ENCODE results near the gene CELF5. TPM values are rescaled to one million over a fixed set of nuclear protein-coding genes. Genes with fewer than 3 reads are reported as not detected.

The CELF5 gene
- total RNA-seq, 1 experiment from 2014 or later = 2.5 TPM

DNA sequence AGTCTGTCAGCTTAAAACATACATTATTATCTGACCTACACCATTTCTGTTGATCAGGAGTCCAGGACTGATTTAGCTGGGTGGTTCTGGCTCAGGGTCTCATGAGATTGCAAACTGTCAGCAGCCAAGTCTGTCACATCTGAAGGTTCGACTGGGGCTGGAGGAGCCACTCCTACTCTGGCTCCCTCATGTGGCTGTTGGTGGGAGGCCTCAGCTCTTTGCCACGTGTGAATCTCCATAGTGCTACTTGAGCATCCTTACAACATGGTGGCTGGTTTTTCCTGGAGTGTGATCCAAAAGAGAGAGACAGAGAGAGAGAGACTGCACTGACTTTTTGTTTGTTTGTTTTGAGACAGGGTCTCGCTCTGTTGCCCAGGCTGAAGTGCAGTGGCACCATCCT lies 78.3 kb downstream of the CELF5 start:
- intact Hi-C loops (cut with micrococcal nuclease) = no loop called here
- ChIA-PET RAD21 (ENCODE audit: low non-redundant PET in 1 of 2, low total read pairs in 2 of 2, uncharacterized antibody in 2 of 2, unreplicated experiment in 2 of 2) (no interaction called here), POLR2A (no interaction called here), CTCF (interaction anchor here (1.3 kb wide), 1 partner anchor 182 kb away, joined by 4 read pairs; no protein-coding TSS in a partner anchor)
- Histone ChIP-seq H3K27ac (ENCODE audit: low read depth, low read length) (no peak overlapping the region), H2AFZ (ENCODE audit: low read depth, low read length, poor library complexity, severe bottlenecking) (no peak overlapping the region), H3K9me3 (ENCODE audit: control insufficient read depth in 1 of 2, insufficient read depth in 1 of 2, low read depth in 1 of 2, low read length in 2 of 2) (peaks cover 0 to 7% of the 10 kb centered on the region in 2 experiments; a peak in 1 of 4 replicates), H3K79me2 (ENCODE audit: insufficient read depth, low read length) (no peaks in the 10 kb centered on the region), H3K36me3 (ENCODE audit: control insufficient read depth in 1 of 2, insufficient read depth in 2 of 2, low read length in 2 of 2) (no peaks in the 10 kb centered on the region), H3K4me3 (replicated peaks in 1 of 2; ENCODE audit: low read depth in 1 of 2, low read length in 2 of 2) (no peak overlapping the region), H3K27me3 (ENCODE audit: insufficient read depth, low read length) (no peaks in the 10 kb centered on the region), H3K4me2 (ENCODE audit: low read length) (no peak overlapping the region), H3K9me2 (ENCODE audit: insufficient read depth) (no peaks in the 10 kb centered on the region), H3K9ac (ENCODE audit: low read length) (no peak overlapping the region), H3K4me1 (ENCODE audit: control insufficient read depth in 1 of 2, insufficient read depth in 2 of 2, low read length in 2 of 2) (peaks cover 0 to 3% of the 10 kb centered on the region in 2 experiments; a peak in 1 of 4 replicates), H4K20me1 (ENCODE audit: insufficient read depth) (no peaks in the 10 kb centered on the region)
- ATAC-seq (no peak), DNase-seq (ENCODE audit: low read depth, low spot score) (peak; percentile 35)
- BruUV-seq (replicated peaks) = no TSS peak
- TF ChIP-seq MAX (IDR thresholded peaks at IDR 0.05) (peak; percentile 31; the same call in 1 of the 2 replicates), SRF (IDR thresholded peaks at IDR 0.05; ENCODE audit: low read depth) (no peak), CBX3 (IDR thresholded peaks at IDR 0.05; ENCODE audit: low read depth) (peak; percentile 90), YY1 (IDR thresholded peaks at IDR 0.05; ENCODE audit: extremely low read depth, insufficient replicate concordance, low read depth, low read length) (peak; percentile 78), RAD21 (IDR thresholded peaks at IDR 0.05; ENCODE audit: low read depth) (peak; percentile 30; the same call in 1 of the 2 replicates), EZH2phosphoT487 (IDR thresholded peaks at IDR 0.05; ENCODE audit: borderline replicate concordance) (no peak), JUND (IDR thresholded peaks at IDR 0.05) (no peak), ZFX (IDR thresholded peaks at IDR 0.05) (no peak)
- TF ChIP-seq, protein P1, sequence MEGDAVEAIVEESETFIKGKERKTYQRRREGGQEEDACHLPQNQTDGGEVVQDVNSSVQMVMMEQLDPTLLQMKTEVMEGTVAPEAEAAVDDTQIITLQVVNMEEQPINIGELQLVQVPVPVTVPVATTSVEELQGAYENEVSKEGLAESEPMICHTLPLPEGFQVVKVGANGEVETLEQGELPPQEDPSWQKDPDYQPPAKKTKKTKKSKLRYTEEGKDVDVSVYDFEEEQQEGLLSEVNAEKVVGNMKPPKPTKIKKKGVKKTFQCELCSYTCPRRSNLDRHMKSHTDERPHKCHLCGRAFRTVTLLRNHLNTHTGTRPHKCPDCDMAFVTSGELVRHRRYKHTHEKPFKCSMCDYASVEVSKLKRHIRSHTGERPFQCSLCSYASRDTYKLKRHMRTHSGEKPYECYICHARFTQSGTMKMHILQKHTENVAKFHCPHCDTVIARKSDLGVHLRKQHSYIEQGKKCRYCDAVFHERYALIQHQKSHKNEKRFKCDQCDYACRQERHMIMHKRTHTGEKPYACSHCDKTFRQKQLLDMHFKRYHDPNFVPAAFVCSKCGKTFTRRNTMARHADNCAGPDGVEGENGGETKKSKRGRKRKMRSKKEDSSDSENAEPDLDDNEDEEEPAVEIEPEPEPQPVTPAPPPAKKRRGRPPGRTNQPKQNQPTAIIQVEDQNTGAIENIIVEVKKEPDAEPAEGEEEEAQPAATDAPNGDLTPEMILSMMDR (IDR thresholded peaks at IDR 0.05 in 2 of 3, conservative IDR thresholded peaks at IDR 0.05 in 1 of 3; ENCODE audit: borderline replicate concordance in 1 of 3, insufficient read depth in 1 of 3, low read depth in 2 of 3, low read length in 2 of 3) = peak in 2 of 3 experiments; percentile 28 to 47; a peak in 3 of 6 replicates

Data from HCT116 (cell line).